Panc1 (cell line): ENCODE results near the gene MEIOC. TPM values are rescaled to one million over a fixed set of nuclear protein-coding genes. Genes with fewer than 3 reads are reported as not detected.

Experiments used
- ATAC-seq: fragments of 200-7000 bp; cut with Tn5 transposase; 2 replicates; pipeline ENCODE4 v1.9.1; 2020; ENCODE audit warnings: mild to moderate bottlenecking, moderate library complexity
- BruUV-seq: library from RNA; stranded (reverse); fragments of 400-500 nt; replicated peaks from 2 replicates; lab custom pipeline; 2021; lab: Mats Ljungman, UMichigan
- CTCF ChIA-PET: fragments of 300-600 bp; sonication (Branson Sonifier 250); formaldehyde crosslinking; loops from one replicate; lab custom pipeline; 2022; ENCODE audit warnings: antibody characterized with exemption; lab: Charles Lee
- POLR2A ChIA-PET: fragments of 300-600 bp; sonication (Branson Sonifier 250); formaldehyde crosslinking; loops from one replicate; lab custom pipeline; 2022; ENCODE audit warnings: antibody characterized with exemption; lab: Charles Lee
- DNase-seq: peaks from one replicate; pipeline ENCODE4 v3.0.0-alpha.2; 2010; ENCODE audit warnings: low read depth, low spot score
- H3K27ac ChIP-seq: 2 replicates; pipeline ENCODE4 v1.5.1; 2011; ENCODE audit warnings: mild to moderate bottlenecking, low read length, inconsistent platforms
- H3K27me3 ChIP-seq: fragments of 200-500 bp; sonication (Bioruptor generic); 2 replicates; pipeline ENCODE4 v1.6.0; 2014; ENCODE audit warnings: low read length, inconsistent platforms; ENCODE audit not compliant: control insufficient read depth, insufficient read depth
- H3K36me3 ChIP-seq: fragments of 200-500 bp; sonication (Bioruptor generic); 2 replicates; pipeline ENCODE4 v1.5.1; 2014; ENCODE audit warnings: inconsistent platforms, mild to moderate bottlenecking, low read length, moderate library complexity; ENCODE audit not compliant: control insufficient read depth, insufficient read depth
- H3K4me1 ChIP-seq: 2 replicates; pipeline ENCODE4 v1.5.1; 2011; ENCODE audit warnings: inconsistent platforms, mild to moderate bottlenecking, low read length, moderate library complexity; ENCODE audit not compliant: control insufficient read depth, insufficient read depth
- H3K4me3 ChIP-seq, 2 experiments: 2 replicates each; pipeline ENCODE4 v1.5.1; 2011 to 2012; ENCODE audit warnings: low read depth in 2 of 2, low read length in 2 of 2, mild to moderate bottlenecking in 2 of 2, inconsistent platforms in 1 of 2, moderate library complexity in 1 of 2
- H3K9me3 ChIP-seq: fragments of 200-500 bp; sonication (Bioruptor generic); 2 replicates; pipeline ENCODE4 v1.5.1; 2014; ENCODE audit warnings: low read depth, mild to moderate bottlenecking, inconsistent platforms, low read length, moderate library complexity; ENCODE audit not compliant: control insufficient read depth, insufficient read depth
- CTCF ChIP-seq: fragments of 450-650 bp; IDR thresholded peaks from 2 replicates; pipeline ENCODE4 v1.5.1; 2017; ENCODE audit warnings: mild to moderate bottlenecking
- POLR2AphosphoS5 ChIP-seq: IDR thresholded peaks from 2 replicates; pipeline ENCODE4 v1.6.1; 2012; ENCODE audit warnings: mild to moderate bottlenecking, low read depth, low read length, moderate library complexity
- REST ChIP-seq, 2 experiments: IDR thresholded peaks; 2 replicates each; pipeline ENCODE4 v1.6.1; 2011 to 2012; ENCODE audit warnings: low read depth in 2 of 2, control low read depth in 1 of 2, low read length in 1 of 2, mild to moderate bottlenecking in 1 of 2, moderate library complexity in 1 of 2; ENCODE audit not compliant: insufficient read depth in 1 of 2
- SIN3A ChIP-seq: IDR thresholded peaks from 2 replicates; pipeline ENCODE4 v1.6.1; 2012; ENCODE audit warnings: low read depth, mild to moderate bottlenecking, low read length, moderate library complexity, borderline replicate concordance; ENCODE audit not compliant: insufficient read depth
- TCF7L2 ChIP-seq: IDR thresholded peaks from 2 replicates; pipeline ENCODE4 v1.6.1; 2011; ENCODE audit warnings: mild to moderate bottlenecking, low read depth, low read length, inconsistent platforms
- in situ Hi-C: cut with HindIII; loops from 2 replicates; pipeline ENCODE4 v1.10.0; 2016; ENCODE audit warnings: low sequenced_read_pairs, low pct_unique_long_range_greater_than_20kb
- intact Hi-C: fragments of 100-400 bp; cut with micrococcal nuclease; formaldehyde crosslinking; loops from one replicate; pipeline ENCODE4 v1.10.0; 2022; ENCODE audit not compliant: unreplicated experiment
- total RNA-seq: library from RNA; stranded (reverse); gene quantifications from one replicate; pipeline ENCODE4 v1.2.1, GENCODE V29; 2021; ENCODE audit not compliant: unreplicated experiment

MEIOC gene
- total RNA-seq, 1 experiment from 2014 or later: 0.82 TPM

DNA sequence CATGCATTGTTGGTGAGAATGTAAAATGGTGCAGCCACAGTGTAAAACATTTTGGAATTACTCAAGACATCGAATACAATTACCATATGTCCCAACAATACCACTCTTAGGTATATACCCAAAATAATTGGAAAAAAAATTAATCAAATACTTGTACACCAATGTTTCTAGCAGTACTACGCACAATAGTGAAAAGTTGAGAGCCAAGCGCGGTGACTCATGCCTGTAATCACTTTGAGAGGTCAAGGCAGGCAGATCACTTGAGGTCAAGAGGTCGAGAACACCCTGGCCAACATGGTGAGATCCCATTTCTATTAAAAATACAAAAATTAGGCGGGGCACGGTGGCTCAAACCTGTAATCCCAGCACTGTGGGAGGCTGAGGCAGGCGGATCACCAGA lies 3.5 kb upstream of the MEIOC start:
- CTCF ChIA-PET: no interaction called here
- POLR2A ChIA-PET: no interaction called here
- no peaks in the 10 kb centered on the region for H3K27me3 ChIP-seq
- H3K9me3 ChIP-seq: no peaks in the 10 kb centered on the region
- no peak for ATAC-seq
- H3K27ac ChIP-seq: no peak overlapping the region
- no TSS peak for BruUV-seq
- intact Hi-C loops (no loop called here), in situ Hi-C loops (no loop called here)
- H3K4me1 ChIP-seq: no peaks in the 10 kb centered on the region
- DNase-seq: no peak
- no peaks in the 10 kb centered on the region for H3K36me3 ChIP-seq
- TF ChIP-seq REST (IDR thresholded peaks at IDR 0.05; ENCODE audit: insufficient read depth in 1 of 2, low read depth in 2 of 2, low read length in 1 of 2) (no peak), POLR2AphosphoS5 (no peak), SIN3A (no peak), TCF7L2 (no peak), CTCF (no peak)
- H3K4me3 ChIP-seq: no peak overlapping the region

DNA sequence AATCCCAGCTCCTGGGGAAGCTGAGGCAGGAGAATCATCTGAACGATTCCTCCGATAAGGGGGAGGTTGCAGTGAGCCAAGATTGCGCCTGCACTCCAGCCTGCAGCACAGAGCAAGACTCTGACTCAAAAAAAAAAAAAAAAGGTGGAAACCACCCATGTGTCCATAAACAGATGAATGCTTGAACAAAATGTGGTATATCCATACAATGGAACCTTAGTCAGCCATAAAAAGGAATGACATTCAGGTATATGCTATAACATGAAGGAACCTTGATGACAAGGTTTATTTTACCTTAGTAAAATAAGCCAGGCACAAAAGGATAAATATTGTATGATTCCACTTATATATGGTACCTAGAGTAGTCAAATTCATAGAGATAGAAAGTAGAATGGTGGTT lies 2.9 kb upstream of the MEIOC start:
- H3K27ac ChIP-seq: no peak overlapping the region
- ChIA-PET POLR2A (no interaction called here), CTCF (no interaction called here)
- H3K4me3 ChIP-seq: no peak overlapping the region
- intact Hi-C loops (no loop called here), in situ Hi-C loops (no loop called here)
- no peaks in the 10 kb centered on the region for H3K9me3 ChIP-seq
- BruUV-seq: no TSS peak
- DNase-seq (no peak), ATAC-seq (no peak)
- H3K4me1 ChIP-seq: no peaks in the 10 kb centered on the region
- TF ChIP-seq POLR2AphosphoS5: no peak
- TF ChIP-seq SIN3A: no peak
- no peak for TF ChIP-seq TCF7L2
- no peak for TF ChIP-seq CTCF
- no peak for TF ChIP-seq REST (IDR thresholded peaks at IDR 0.05; ENCODE audit: insufficient read depth in 1 of 2, low read depth in 2 of 2, low read length in 1 of 2)
- H3K36me3 ChIP-seq: no peaks in the 10 kb centered on the region
- H3K27me3 ChIP-seq: no peaks in the 10 kb centered on the region
